GM23338 (cell line): Measurements from ENCODE around the gene FAR1. TPM values are rescaled to one million over a fixed set of nuclear protein-coding genes. Genes with fewer than 3 reads are reported as not detected.

Source experiments
- ATAC-seq: fragments of 200-7000 bp; cut with Tn5 transposase; 3 replicates; pipeline ENCODE4 v1.9.1; 2020
- DNase-seq: peaks from one replicate; pipeline ENCODE4 v3.0.0-alpha.2; 2015; ENCODE audit warnings: low spot score
- H2AFZ ChIP-seq: fragments of 200-600 bp; sonication (generic); 2 replicates; pipeline ENCODE4 v1.8.0; 2016; ENCODE audit warnings: antibody characterized with exemption, mild to moderate bottlenecking, moderate library complexity
- H3F3A ChIP-seq: fragments of 200-600 bp; sonication (generic); replicated peaks from 2 replicates; pipeline ENCODE4 v1.8.0; 2017; ENCODE audit warnings: antibody characterized with exemption, mixed run types, low read depth
- H3K27ac ChIP-seq: fragments of 200-600 bp; sonication (generic); 2 replicates; pipeline ENCODE4 v1.6.1; 2016; ENCODE audit warnings: low read depth
- H3K27me3 ChIP-seq: fragments of 200-600 bp; sonication (generic); 2 replicates; pipeline ENCODE4 v1.8.0; 2016; ENCODE audit warnings: mild to moderate bottlenecking, mixed run types, moderate library complexity; ENCODE audit not compliant: insufficient read depth
- H3K36me3 ChIP-seq: fragments of 200-600 bp; sonication (generic); 2 replicates; pipeline ENCODE4 v1.8.0; 2016; ENCODE audit warnings: mild to moderate bottlenecking; ENCODE audit not compliant: insufficient read depth
- H3K4me1 ChIP-seq: fragments of 200-600 bp; sonication (generic); 2 replicates; pipeline ENCODE4 v1.8.0; 2016; ENCODE audit warnings: mild to moderate bottlenecking, moderate library complexity; ENCODE audit not compliant: insufficient read depth
- H3K4me2 ChIP-seq: fragments of 200-600 bp; sonication (generic); 2 replicates; pipeline ENCODE4 v1.7.1; 2017; ENCODE audit warnings: mixed run types
- H3K4me3 ChIP-seq: fragments of 200-600 bp; sonication (generic); 2 replicates; pipeline ENCODE4 v1.6.1; 2016; ENCODE audit warnings: mixed run types
- H3K79me2 ChIP-seq: fragments of 200-600 bp; sonication (generic); replicated peaks from 2 replicates; pipeline ENCODE4 v1.8.0; 2017; ENCODE audit warnings: mild to moderate bottlenecking; ENCODE audit not compliant: insufficient read depth
- H3K9me2 ChIP-seq: fragments of 200-600 bp; sonication (generic); 2 replicates; pipeline ENCODE4 v1.8.0; 2017; ENCODE audit not compliant: insufficient read depth
- H4K20me1 ChIP-seq: fragments of 200-600 bp; sonication (generic); replicated peaks from 2 replicates; pipeline ENCODE4 v1.8.0; 2017; ENCODE audit warnings: mild to moderate bottlenecking; ENCODE audit not compliant: insufficient read depth
- H3K27ac Mint-ChIP-seq: 2 replicates; pipeline ENCODE4 v1.8.0; 2020; ENCODE audit warnings: inconsistent platforms, mild to moderate bottlenecking, moderate library complexity, mixed read lengths
- H3K27me3 Mint-ChIP-seq: 3 replicates; pipeline ENCODE4 v1.8.0; 2022; ENCODE audit warnings: low read depth, mild to moderate bottlenecking, moderate library complexity, mixed read lengths, inconsistent platforms; ENCODE audit not compliant: insufficient read depth, poor library complexity
- H3K36me3 Mint-ChIP-seq: 3 replicates; pipeline ENCODE4 v1.8.0; 2021; ENCODE audit warnings: low read depth, mild to moderate bottlenecking, inconsistent platforms, moderate library complexity, mixed read lengths
- H3K4me1 Mint-ChIP-seq: 3 replicates; pipeline ENCODE4 v1.8.0; 2020; ENCODE audit warnings: mild to moderate bottlenecking, inconsistent platforms, mixed read lengths
- H3K4me3 Mint-ChIP-seq: 3 replicates; pipeline ENCODE4 v1.8.0; 2021; ENCODE audit warnings: moderate library complexity, mild to moderate bottlenecking, inconsistent platforms, mixed read lengths
- H3K9me3 Mint-ChIP-seq: 3 replicates; pipeline ENCODE4 v1.8.0; 2020; ENCODE audit warnings: moderate library complexity, mild to moderate bottlenecking, inconsistent platforms, mixed read lengths
- CREB1 ChIP-seq: fragments of 250-450 bp; sonication (Bioruptor Pico); IDR thresholded peaks from 2 replicates; pipeline ENCODE4 v1.5.0; 2020; ENCODE audit warnings: low read depth, mild to moderate bottlenecking, moderate library complexity
- EZH2 ChIP-seq: fragments of 200-600 bp; sonication (generic); IDR thresholded peaks from one replicate; pipeline ENCODE4 v1.8.0; 2017; ENCODE audit warnings: antibody characterized with exemption, mild to moderate bottlenecking, low read depth; ENCODE audit not compliant: unreplicated experiment
- EZH2phosphoT487 ChIP-seq: fragments of 200-600 bp; sonication (generic); IDR thresholded peaks from one replicate; pipeline ENCODE4 v1.8.1; 2018; ENCODE audit warnings: antibody characterized with exemption; ENCODE audit not compliant: unreplicated experiment
- JUNB ChIP-seq: IDR thresholded peaks from one replicate; pipeline ENCODE4 v1.6.1; 2016; ENCODE audit warnings: antibody characterized with exemption; ENCODE audit not compliant: unreplicated experiment
- NANOG ChIP-seq: IDR thresholded peaks from 2 replicates; pipeline ENCODE4 v1.6.1; 2016; ENCODE audit warnings: antibody characterized with exemption, borderline replicate concordance
- POLR2AphosphoS5 ChIP-seq: IDR thresholded peaks from 2 replicates; pipeline ENCODE4 v1.6.1; 2016; ENCODE audit warnings: antibody characterized with exemption, low read depth
- STAT1 ChIP-seq: IDR thresholded peaks from one replicate; pipeline ENCODE4 v1.6.1; 2016; ENCODE audit warnings: antibody characterized with exemption; ENCODE audit not compliant: unreplicated experiment
- ZNF114 ChIP-seq: fragments of 250-450 bp; sonication (Bioruptor Pico); IDR thresholded peaks from 2 replicates; pipeline ENCODE4 v1.5.0; 2020; ENCODE audit warnings: mild to moderate bottlenecking, moderate library complexity
- ZNF331 ChIP-seq: fragments of 250-450 bp; sonication (Bioruptor Pico); IDR thresholded peaks from 2 replicates; pipeline ENCODE4 v1.5.0; 2020; ENCODE audit warnings: low read depth, mild to moderate bottlenecking, moderate library complexity
- polyA plus RNA-seq: library from polyadenylated mRNA; unstranded; fragments of >200 nt; fragmentation: Nextera tagmentation; extraction: Ambion mirVana; gene quantifications from 2 replicates; pipeline ENCODE4 v1.2.1, GENCODE V29; 2016
- total RNA-seq: library from RNA; depleted of rRNA; stranded (reverse); fragments of >200 nt; shearing (Covaris generic); gene quantifications from 2 replicates; pipeline ENCODE4 v1.2.3, GENCODE V29; 2014
- TF ChIP-seq, protein P1 (sequence below): fragments of 250-450 bp; sonication (Bioruptor Pico); IDR thresholded peaks from 2 replicates; pipeline ENCODE4 v1.5.0; 2020; ENCODE audit warnings: mild to moderate bottlenecking, moderate library complexity
- TF ChIP-seq, protein P2 (sequence below): IDR thresholded peaks from one replicate; pipeline ENCODE4 v1.6.1; 2018; ENCODE audit warnings: antibody characterized with exemption; ENCODE audit not compliant: unreplicated experiment
- TF ChIP-seq, protein P3 (sequence below), 2 experiments: fragments of 200-600 bp in 1 of 2; sonication (generic) in 1 of 2; conservative IDR thresholded peaks; 2 replicates each; pipeline versions ENCODE4 v1.5.1 to v1.6.1; 2016 to 2017; ENCODE audit warnings: antibody characterized with exemption in 2 of 2, low read depth in 2 of 2, mild to moderate bottlenecking in 2 of 2, moderate library complexity in 1 of 2

Gene FAR1
- total and polyA plus RNA-seq, 2 experiments from 2014 or later: 27.3 to 79.5 TPM

DNA sequence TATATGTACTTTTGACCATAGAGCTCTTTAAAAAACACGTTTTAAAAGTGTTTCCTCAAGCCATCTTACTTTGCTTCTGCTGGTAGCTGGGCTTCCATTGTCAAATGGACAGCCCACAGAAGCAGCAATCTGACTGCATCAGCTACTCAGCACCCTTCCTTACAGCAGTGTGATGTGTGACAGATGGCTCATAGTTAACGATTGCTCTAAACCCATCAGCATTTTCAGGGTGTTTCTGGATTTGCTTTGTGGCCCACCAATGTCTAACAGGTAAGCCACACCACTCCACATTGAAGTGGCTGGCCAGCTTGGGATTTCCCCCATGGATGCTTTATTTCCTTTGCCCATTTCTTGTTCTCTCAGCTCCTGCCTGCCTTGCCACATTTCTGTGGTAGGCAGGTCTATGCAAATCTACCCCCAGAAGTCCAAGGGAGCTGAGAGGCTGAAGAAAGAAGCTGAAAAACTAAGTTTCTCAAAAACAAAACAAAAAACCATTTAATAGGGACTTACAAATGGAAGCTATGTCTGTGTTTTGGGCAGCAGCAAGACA lies 7.3 kb upstream of the FAR1 start (continued):
- TF ChIP-seq, protein P1, sequence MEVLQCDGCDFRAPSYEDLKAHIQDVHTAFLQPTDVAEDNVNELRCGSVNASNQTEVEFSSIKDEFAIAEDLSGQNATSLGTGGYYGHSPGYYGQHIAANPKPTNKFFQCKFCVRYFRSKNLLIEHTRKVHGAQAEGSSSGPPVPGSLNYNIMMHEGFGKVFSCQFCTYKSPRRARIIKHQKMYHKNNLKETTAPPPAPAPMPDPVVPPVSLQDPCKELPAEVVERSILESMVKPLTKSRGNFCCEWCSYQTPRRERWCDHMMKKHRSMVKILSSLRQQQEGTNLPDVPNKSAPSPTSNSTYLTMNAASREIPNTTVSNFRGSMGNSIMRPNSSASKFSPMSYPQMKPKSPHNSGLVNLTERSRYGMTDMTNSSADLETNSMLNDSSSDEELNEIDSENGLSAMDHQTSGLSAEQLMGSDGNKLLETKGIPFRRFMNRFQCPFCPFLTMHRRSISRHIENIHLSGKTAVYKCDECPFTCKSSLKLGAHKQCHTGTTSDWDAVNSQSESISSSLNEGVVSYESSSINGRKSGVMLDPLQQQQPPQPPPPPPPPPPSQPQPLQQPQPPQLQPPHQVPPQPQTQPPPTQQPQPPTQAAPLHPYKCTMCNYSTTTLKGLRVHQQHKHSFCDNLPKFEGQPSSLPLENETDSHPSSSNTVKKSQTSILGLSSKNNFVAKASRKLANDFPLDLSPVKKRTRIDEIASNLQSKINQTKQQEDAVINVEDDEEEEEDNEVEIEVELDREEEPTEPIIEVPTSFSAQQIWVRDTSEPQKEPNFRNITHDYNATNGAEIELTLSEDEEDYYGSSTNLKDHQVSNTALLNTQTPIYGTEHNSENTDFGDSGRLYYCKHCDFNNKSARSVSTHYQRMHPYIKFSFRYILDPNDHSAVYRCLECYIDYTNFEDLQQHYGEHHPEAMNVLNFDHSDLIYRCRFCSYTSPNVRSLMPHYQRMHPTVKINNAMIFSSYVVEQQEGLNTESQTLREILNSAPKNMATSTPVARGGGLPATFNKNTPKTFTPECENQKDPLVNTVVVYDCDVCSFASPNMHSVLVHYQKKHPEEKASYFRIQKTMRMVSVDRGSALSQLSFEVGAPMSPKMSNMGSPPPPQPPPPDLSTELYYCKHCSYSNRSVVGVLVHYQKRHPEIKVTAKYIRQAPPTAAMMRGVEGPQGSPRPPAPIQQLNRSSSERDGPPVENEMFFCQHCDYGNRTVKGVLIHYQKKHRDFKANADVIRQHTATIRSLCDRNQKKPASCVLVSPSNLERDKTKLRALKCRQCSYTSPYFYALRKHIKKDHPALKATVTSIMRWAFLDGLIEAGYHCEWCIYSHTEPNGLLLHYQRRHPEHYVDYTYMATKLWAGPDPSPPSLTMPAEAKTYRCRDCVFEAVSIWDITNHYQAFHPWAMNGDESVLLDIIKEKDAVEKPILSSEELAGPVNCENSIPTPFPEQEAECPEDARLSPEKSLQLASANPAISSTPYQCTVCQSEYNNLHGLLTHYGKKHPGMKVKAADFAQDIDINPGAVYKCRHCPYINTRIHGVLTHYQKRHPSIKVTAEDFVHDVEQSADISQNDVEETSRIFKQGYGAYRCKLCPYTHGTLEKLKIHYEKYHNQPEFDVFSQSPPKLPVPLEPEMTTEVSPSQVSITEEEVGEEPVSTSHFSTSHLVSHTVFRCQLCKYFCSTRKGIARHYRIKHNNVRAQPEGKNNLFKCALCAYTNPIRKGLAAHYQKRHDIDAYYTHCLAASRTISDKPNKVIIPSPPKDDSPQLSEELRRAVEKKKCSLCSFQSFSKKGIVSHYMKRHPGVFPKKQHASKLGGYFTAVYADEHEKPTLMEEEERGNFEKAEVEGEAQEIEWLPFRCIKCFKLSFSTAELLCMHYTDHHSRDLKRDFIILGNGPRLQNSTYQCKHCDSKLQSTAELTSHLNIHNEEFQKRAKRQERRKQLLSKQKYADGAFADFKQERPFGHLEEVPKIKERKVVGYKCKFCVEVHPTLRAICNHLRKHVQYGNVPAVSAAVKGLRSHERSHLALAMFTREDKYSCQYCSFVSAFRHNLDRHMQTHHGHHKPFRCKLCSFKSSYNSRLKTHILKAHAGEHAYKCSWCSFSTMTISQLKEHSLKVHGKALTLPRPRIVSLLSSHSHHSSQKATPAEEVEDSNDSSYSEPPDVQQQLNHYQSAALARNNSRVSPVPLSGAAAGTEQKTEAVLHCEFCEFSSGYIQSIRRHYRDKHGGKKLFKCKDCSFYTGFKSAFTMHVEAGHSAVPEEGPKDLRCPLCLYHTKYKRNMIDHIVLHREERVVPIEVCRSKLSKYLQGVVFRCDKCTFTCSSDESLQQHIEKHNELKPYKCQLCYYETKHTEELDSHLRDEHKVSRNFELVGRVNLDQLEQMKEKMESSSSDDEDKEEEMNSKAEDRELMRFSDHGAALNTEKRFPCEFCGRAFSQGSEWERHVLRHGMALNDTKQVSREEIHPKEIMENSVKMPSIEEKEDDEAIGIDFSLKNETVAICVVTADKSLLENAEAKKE: no peak
- TF ChIP-seq POLR2AphosphoS5 (no peak), EZH2 (no peak), NANOG (no peak)
- TF ChIP-seq, protein P2, sequence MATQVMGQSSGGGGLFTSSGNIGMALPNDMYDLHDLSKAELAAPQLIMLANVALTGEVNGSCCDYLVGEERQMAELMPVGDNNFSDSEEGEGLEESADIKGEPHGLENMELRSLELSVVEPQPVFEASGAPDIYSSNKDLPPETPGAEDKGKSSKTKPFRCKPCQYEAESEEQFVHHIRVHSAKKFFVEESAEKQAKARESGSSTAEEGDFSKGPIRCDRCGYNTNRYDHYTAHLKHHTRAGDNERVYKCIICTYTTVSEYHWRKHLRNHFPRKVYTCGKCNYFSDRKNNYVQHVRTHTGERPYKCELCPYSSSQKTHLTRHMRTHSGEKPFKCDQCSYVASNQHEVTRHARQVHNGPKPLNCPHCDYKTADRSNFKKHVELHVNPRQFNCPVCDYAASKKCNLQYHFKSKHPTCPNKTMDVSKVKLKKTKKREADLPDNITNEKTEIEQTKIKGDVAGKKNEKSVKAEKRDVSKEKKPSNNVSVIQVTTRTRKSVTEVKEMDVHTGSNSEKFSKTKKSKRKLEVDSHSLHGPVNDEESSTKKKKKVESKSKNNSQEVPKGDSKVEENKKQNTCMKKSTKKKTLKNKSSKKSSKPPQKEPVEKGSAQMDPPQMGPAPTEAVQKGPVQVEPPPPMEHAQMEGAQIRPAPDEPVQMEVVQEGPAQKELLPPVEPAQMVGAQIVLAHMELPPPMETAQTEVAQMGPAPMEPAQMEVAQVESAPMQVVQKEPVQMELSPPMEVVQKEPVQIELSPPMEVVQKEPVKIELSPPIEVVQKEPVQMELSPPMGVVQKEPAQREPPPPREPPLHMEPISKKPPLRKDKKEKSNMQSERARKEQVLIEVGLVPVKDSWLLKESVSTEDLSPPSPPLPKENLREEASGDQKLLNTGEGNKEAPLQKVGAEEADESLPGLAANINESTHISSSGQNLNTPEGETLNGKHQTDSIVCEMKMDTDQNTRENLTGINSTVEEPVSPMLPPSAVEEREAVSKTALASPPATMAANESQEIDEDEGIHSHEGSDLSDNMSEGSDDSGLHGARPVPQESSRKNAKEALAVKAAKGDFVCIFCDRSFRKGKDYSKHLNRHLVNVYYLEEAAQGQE: no peak

DNA sequence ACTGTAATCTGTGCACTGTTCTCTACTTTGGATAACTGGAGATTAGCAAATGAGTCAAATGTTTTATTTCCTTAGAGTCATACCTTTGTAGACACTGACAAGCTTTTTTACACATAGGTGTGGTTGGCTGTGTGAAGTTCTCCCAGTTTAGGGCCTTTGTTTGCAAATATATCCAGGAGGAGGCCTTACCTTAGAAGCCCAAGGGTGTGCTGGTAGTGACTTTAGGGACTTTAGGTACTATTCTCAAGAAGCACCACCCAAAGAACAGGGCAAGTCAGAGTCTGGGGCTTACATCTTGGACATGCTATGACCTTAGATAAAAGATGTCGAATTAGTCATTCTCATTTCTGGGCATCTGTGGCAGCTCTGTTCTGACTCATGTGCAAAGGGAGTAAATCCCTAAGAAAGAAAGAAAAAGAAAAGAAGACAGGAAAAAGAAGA lies 4.8 kb upstream of the FAR1 start:
- ATAC-seq (no peak), DNase-seq (no peak)
- no peak overlapping the region for H3K27ac Mint-ChIP-seq
- no peak overlapping the region for H3K4me3 ChIP-seq
- H3K9me2 ChIP-seq: peaks cover 5% of the 10 kb centered on the region; the same call in 1 of the 2 replicates
- peaks cover 24% of the 10 kb centered on the region for H3K9me3 Mint-ChIP-seq
- H3K36me3 Mint-ChIP-seq: peaks cover 10% of the 10 kb centered on the region; the same call in 2 of the 3 replicates
- peaks cover 1% of the 10 kb centered on the region for H3K27me3 Mint-ChIP-seq
- H3K27ac ChIP-seq: no peak overlapping the region
- H2AFZ ChIP-seq: no peak overlapping the region
- no peaks in the 10 kb centered on the region for H3K79me2 ChIP-seq
- no peak overlapping the region for H3K4me3 Mint-ChIP-seq
- no peaks in the 10 kb centered on the region for H3F3A ChIP-seq
- peaks cover 6% of the 10 kb centered on the region; the same call in 1 of the 2 replicates for H3K4me1 ChIP-seq
- no peaks in the 10 kb centered on the region for H4K20me1 ChIP-seq
- no peak overlapping the region for H3K4me2 ChIP-seq
- no peaks in the 10 kb centered on the region; the same call in 1 of the 2 replicates for H3K36me3 ChIP-seq
- peaks cover 5% of the 10 kb centered on the region for H3K4me1 Mint-ChIP-seq
- H3K27me3 ChIP-seq: no peaks in the 10 kb centered on the region; the same call in 1 of the 2 replicates
- no peak for TF ChIP-seq NANOG
- TF ChIP-seq, protein P3, sequence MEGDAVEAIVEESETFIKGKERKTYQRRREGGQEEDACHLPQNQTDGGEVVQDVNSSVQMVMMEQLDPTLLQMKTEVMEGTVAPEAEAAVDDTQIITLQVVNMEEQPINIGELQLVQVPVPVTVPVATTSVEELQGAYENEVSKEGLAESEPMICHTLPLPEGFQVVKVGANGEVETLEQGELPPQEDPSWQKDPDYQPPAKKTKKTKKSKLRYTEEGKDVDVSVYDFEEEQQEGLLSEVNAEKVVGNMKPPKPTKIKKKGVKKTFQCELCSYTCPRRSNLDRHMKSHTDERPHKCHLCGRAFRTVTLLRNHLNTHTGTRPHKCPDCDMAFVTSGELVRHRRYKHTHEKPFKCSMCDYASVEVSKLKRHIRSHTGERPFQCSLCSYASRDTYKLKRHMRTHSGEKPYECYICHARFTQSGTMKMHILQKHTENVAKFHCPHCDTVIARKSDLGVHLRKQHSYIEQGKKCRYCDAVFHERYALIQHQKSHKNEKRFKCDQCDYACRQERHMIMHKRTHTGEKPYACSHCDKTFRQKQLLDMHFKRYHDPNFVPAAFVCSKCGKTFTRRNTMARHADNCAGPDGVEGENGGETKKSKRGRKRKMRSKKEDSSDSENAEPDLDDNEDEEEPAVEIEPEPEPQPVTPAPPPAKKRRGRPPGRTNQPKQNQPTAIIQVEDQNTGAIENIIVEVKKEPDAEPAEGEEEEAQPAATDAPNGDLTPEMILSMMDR (conservative IDR thresholded peaks at IDR 0.05; ENCODE audit: low read depth in 2 of 2): no peak
- TF ChIP-seq CREB1 (CRISPR knock-in tag): no peak
- no peak for TF ChIP-seq EZH2phosphoT487
- TF ChIP-seq EZH2: no peak
- TF ChIP-seq ZNF331 (CRISPR knock-in tag): no peak
- TF ChIP-seq STAT1: no peak
- no peak for TF ChIP-seq ZNF114 (CRISPR knock-in tag)
- no peak for TF ChIP-seq JUNB
